Esophagus muscularis mucosa (tissue), 3 donors: ENCODE results near the gene VKORC1.

ENCODE experiments used
- CTCF ChIP-seq, 3 experiments: fragments of 200-600 bp in 2 of 3; fragments of 450-650 bp in 1 of 3; sonication (generic) in 2 of 3; IDR thresholded peaks; one replicate each; pipeline ENCODE4 v1.5.1; 2017 to 2019; ENCODE audit warnings: antibody characterized with exemption in 3 of 3, mild to moderate bottlenecking in 2 of 3, moderate library complexity in 1 of 3
- POLR2A ChIP-seq: fragments of 450-650 bp; IDR thresholded peaks from one replicate; pipeline ENCODE4 v1.6.1; 2017; ENCODE audit warnings: antibody characterized with exemption, moderate library complexity, mild to moderate bottlenecking, low read depth
- POLR2AphosphoS5 ChIP-seq, 2 donors: sonication (generic); formaldehyde crosslinking; IDR thresholded peaks; one replicate each; pipeline ENCODE4 v1.6.1; 2017; ENCODE audit warnings: antibody characterized with exemption in 2 of 2

GRCh38 chr16:31141489-31142108 is 47.0 kb upstream of the VKORC1 start:
- TF ChIP-seq CTCF (IDR thresholded peaks at IDR 0.05) (no peak), POLR2A (no peak), POLR2AphosphoS5 (IDR thresholded peaks at IDR 0.05) (no peak)
